Thyroid gland (tissue), 4 donors: ENCODE results near the gene TJP1. TPM values are rescaled to one million over a fixed set of nuclear protein-coding genes. Genes with fewer than 3 reads are reported as not detected.
"Not testable (repeated sequence)": the region's sequence is repeated elsewhere in the genome, so short reads cannot be mapped to it uniquely, and the experiment has no call there.

Experiments
- DNase-seq, 2 donors: peaks; one replicate each; pipeline ENCODE4 v3.0.0-alpha.2; 2019
- H3K27ac ChIP-seq, 3 donors: fragments of 200-600 bp; sonication (generic); 1 replicate in 2 of 3; 2 replicates in 1 of 3; pipeline ENCODE4 v1.5.1; 2016 to 2019; ENCODE audit warnings: mild to moderate bottlenecking in 1 of 3, moderate library complexity in 1 of 3
- H3K27me3 ChIP-seq: fragments of 200-600 bp; sonication (generic); one replicate; pipeline ENCODE4 v1.5.1; 2019
- H3K36me3 ChIP-seq, 2 donors: fragments of 200-600 bp; sonication (generic); one replicate each; pipeline ENCODE4 v1.5.1; 2016 to 2019
- H3K4me1 ChIP-seq, 2 donors: fragments of 200-600 bp; sonication (generic); one replicate each; pipeline ENCODE4 v1.5.1; 2017 to 2019
- H3K4me3 ChIP-seq, 3 donors: fragments of 200-600 bp; sonication (generic); replicated peaks in 1 of 3; 1 replicate in 2 of 3; 2 replicates in 1 of 3; pipeline ENCODE4 v1.5.1; 2016; ENCODE audit warnings: mild to moderate bottlenecking in 1 of 3
- H3K9me3 ChIP-seq: fragments of 200-600 bp; sonication (generic); one replicate; pipeline ENCODE4 v1.5.1; 2017
- CTCF ChIP-seq, 6 experiments: fragments of 200-600 bp in 3 of 6; fragments of 450-650 bp in 3 of 6; sonication (generic) in 3 of 6; IDR thresholded peaks; one replicate each; pipeline ENCODE4 v1.5.1; 2016 to 2019; ENCODE audit warnings: antibody characterized with exemption in 6 of 6, mild to moderate bottlenecking in 2 of 6, inconsistent platforms in 1 of 6, moderate library complexity in 1 of 6
- POLR2A ChIP-seq, 2 donors: fragments of 450-650 bp; IDR thresholded peaks; one replicate each; pipeline ENCODE4 v1.6.1; 2017; ENCODE audit warnings: antibody characterized with exemption in 2 of 2, mild to moderate bottlenecking in 2 of 2, moderate library complexity in 1 of 2
- WGBS, 2 donors: methylation state at CpG; one replicate each; pipeline ENCODE4 v1.1.5; 2017; 5-methylcytosine and 5-hydroxymethylcytosine counted together
- intact Hi-C: fragments of 100-400 bp; cut with DNase I; formaldehyde crosslinking; loops from one replicate; pipeline ENCODE4 v1.15.1; 2023
- total RNA-seq, 4 donors: library from RNA; depleted of rRNA; stranded (reverse); fragments of >200 nt; gene quantifications; one replicate each; pipeline ENCODE4 v1.2.3, GENCODE V29; 2016

The TJP1 gene
- total RNA-seq, 4 donors from 2014 or later = 107 to 166 (median 126) TPM

- H3K9me3 ChIP-seq = no peaks in the 10 kb centered on the region
- peaks cover 5 to 27% of the 10 kb centered on the region in 2 donors for H3K4me1 ChIP-seq
- H3K36me3 ChIP-seq = peaks cover 9 to 10% of the 10 kb centered on the region in 2 donors
- no peak overlapping the region for H3K4me3 ChIP-seq
- TF ChIP-seq CTCF (IDR thresholded peaks at IDR 0.05) = no peak
- no peak for TF ChIP-seq POLR2A (IDR thresholded peaks at IDR 0.05)
- WGBS, 2 donors = 73 to 79% methylated on average over 5 of the region's 5 CpGs
- DNase-seq = peak in 1 of 2 donors; percentile 14
- peak overlapping the region in 1 of 3 donors; percentile 26 for H3K27ac ChIP-seq
- intact Hi-C loops = loop anchor here (10.0 kb wide), 1 partner anchor 60 kb away; no protein-coding TSS in a partner anchor
- no peaks in the 10 kb centered on the region for H3K27me3 ChIP-seq
Measured at GRCh38 chr15:29734917-29735572, 87.2 kb downstream of the TJP1 start.

GRCh38 chr15:29731865-29732264 lies 90.4 kb downstream of the TJP1 start:
- Histone ChIP-seq H3K4me3 (no peak overlapping the region), H3K27me3 (no peaks in the 10 kb centered on the region), H3K9me3 (no peaks in the 10 kb centered on the region), H3K4me1 (peaks cover 5 to 13% of the 10 kb centered on the region in 2 donors), H3K27ac (no peak overlapping the region), H3K36me3 (peaks cover 14 to 27% of the 10 kb centered on the region in 2 donors)
- no peak for DNase-seq
- TF ChIP-seq POLR2A (IDR thresholded peaks at IDR 0.05) = no peak
- no peak for TF ChIP-seq CTCF (IDR thresholded peaks at IDR 0.05)
- intact Hi-C loops = loop anchor here (10.0 kb wide), 1 partner anchor 57 kb away; no protein-coding TSS in a partner anchor
- WGBS, 2 donors = 30 to 58% methylated on average over 3 of the region's 3 CpGs

- H3K27ac ChIP-seq, H3K9me3 ChIP-seq, H3K4me3 ChIP-seq, H3K4me1 ChIP-seq, DNase-seq, H3K27me3 ChIP-seq: not testable (repeated sequence)
- intact Hi-C loops = loop anchor here (10.0 kb wide), 1 partner anchor 56 kb away; no protein-coding TSS in a partner anchor
- H3K36me3 ChIP-seq = peaks cover 22 to 40% of the 10 kb centered on the region in 2 donors
- WGBS, 2 donors = 95% methylated on average over 15 of the region's 15 CpGs
Measured at GRCh38 chr15:29730471-29730870, 91.8 kb downstream of the TJP1 start.

- no peaks in the 10 kb centered on the region for H3K9me3 ChIP-seq
- WGBS, 2 donors = 67 to 71% methylated on average over 2 of the region's 2 CpGs
- no peak overlapping the region for H3K27ac ChIP-seq
- no peak overlapping the region for H3K4me3 ChIP-seq
- intact Hi-C loops = no loop called here
- H3K4me1 ChIP-seq = no peaks in the 10 kb centered on the region
- H3K36me3 ChIP-seq = peaks cover 39 to 44% of the 10 kb centered on the region in 2 donors
- H3K27me3 ChIP-seq = no peaks in the 10 kb centered on the region
- TF ChIP-seq CTCF (IDR thresholded peaks at IDR 0.05) (no peak), POLR2A (IDR thresholded peaks at IDR 0.05) (no peak)
- DNase-seq = no peak
Measured at GRCh38 chr15:29728418-29728817, 93.8 kb downstream of the TJP1 start.

- no peak for DNase-seq
- Histone ChIP-seq H3K4me1 (no peaks in the 10 kb centered on the region), H3K27me3 (no peaks in the 10 kb centered on the region), H3K27ac (no peak overlapping the region), H3K9me3 (no peaks in the 10 kb centered on the region), H3K4me3 (no peak overlapping the region), H3K36me3 (peaks cover 43 to 48% of the 10 kb centered on the region in 2 donors)
- WGBS, 2 donors = 93 to 94% methylated on average over 5 of the region's 5 CpGs
- TF ChIP-seq CTCF (IDR thresholded peaks at IDR 0.05) (no peak), POLR2A (IDR thresholded peaks at IDR 0.05) (no peak)
- intact Hi-C loops = no loop called here
Measured at GRCh38 chr15:29727871-29728270, 94.4 kb downstream of the TJP1 start.
